Natural killer cell (primary cell): Measurements from ENCODE around the gene WDR90. TPM values are rescaled to one million over a fixed set of nuclear protein-coding genes. Genes with fewer than 3 reads are reported as not detected.

Source experiments
- ATAC-seq, 3 donors: fragments of 150-1000 bp in 2 of 3; fragments of 200-7000 bp in 1 of 3; cut with Tn5 transposase; 1 replicate in 1 of 3; 2 replicates in 2 of 3; pipeline ENCODE4 v1.10.0; 2021; ENCODE audit warnings: mild to moderate bottlenecking in 2 of 3, moderate library complexity in 2 of 3
- DNase-seq, 2 donors: peaks; one replicate each; pipeline versions ENCODE4 v3.0.0 to v3.0.0-alpha.2; 2013 to 2021; ENCODE audit warnings: mixed read lengths in 1 of 2
- H3K27ac ChIP-seq: one replicate; pipeline ENCODE4 v1.5.1; 2013; ENCODE audit warnings: mild to moderate bottlenecking, low read length
- H3K27me3 ChIP-seq: one replicate; pipeline ENCODE4 v1.6.1; 2013; ENCODE audit warnings: low read length; ENCODE audit not compliant: control insufficient read depth, insufficient read depth
- H3K36me3 ChIP-seq: one replicate; pipeline ENCODE4 v1.6.1; 2013; ENCODE audit warnings: low read length; ENCODE audit not compliant: control insufficient read depth, insufficient read depth
- H3K4me1 ChIP-seq: one replicate; pipeline ENCODE4 v1.6.1; 2013; ENCODE audit warnings: low read length; ENCODE audit not compliant: control insufficient read depth, insufficient read depth
- H3K4me3 ChIP-seq: one replicate; pipeline ENCODE4 v1.5.1; 2013; ENCODE audit warnings: low read length
- H3K9me3 ChIP-seq: one replicate; pipeline ENCODE4 v1.6.1; 2013; ENCODE audit warnings: low read length; ENCODE audit not compliant: control insufficient read depth, insufficient read depth
- H3K27ac Mint-ChIP-seq, 2 donors: one replicate each; pipeline ENCODE4 v1.8.0; 2022; ENCODE audit warnings: mild to moderate bottlenecking in 2 of 2, mixed read lengths in 2 of 2, moderate library complexity in 1 of 2
- H3K27me3 Mint-ChIP-seq, 2 donors: one replicate each; pipeline ENCODE4 v1.8.0; 2022; ENCODE audit warnings: low read depth in 2 of 2, mixed read lengths in 2 of 2
- H3K36me3 Mint-ChIP-seq: one replicate; pipeline ENCODE4 v1.8.0; 2022; ENCODE audit warnings: mixed read lengths
- H3K4me1 Mint-ChIP-seq, 2 donors: one replicate each; pipeline ENCODE4 v1.8.0; 2022; ENCODE audit warnings: mixed read lengths in 2 of 2
- H3K4me3 Mint-ChIP-seq: one replicate; pipeline ENCODE4 v1.8.0; 2022; ENCODE audit warnings: mild to moderate bottlenecking, moderate library complexity, mixed read lengths
- H3K9me3 Mint-ChIP-seq, 2 donors: one replicate each; pipeline ENCODE4 v1.8.0; 2022; ENCODE audit warnings: mixed read lengths in 2 of 2
- WGBS: methylation state at CpG from one replicate; pipeline ENCODE4 v1.1.7; 2013; ENCODE audit warnings: missing lambda C conversion rate; ENCODE audit not compliant: insufficient coverage; 5-methylcytosine and 5-hydroxymethylcytosine counted together
- intact Hi-C: fragments of 100-400 bp; cut with micrococcal nuclease; formaldehyde crosslinking; loops from one replicate; pipeline ENCODE4 v1.14.2; 2022
- total RNA-seq, 4 donors: library from RNA; stranded (reverse); fragments of 120-200 nt in 1 of 4; gene quantifications; one replicate each; pipeline versions ENCODE4 v1.2.3 to v1.2.4, GENCODE V29; 2013 to 2022
- TF ChIP-seq, protein P1 (sequence below): fragments of 200-600 bp; IDR thresholded peaks from one replicate; pipeline ENCODE4 v1.8.0; 2022; ENCODE audit warnings: antibody characterized with exemption

WDR90 gene
- total RNA-seq, 3 donors from 2014 or later (not counting 1 experiment from before 2014, with no cell fraction given) = 16.7 to 22.8 (median 20.2) TPM

GRCh38 chr16:634051-634670, 15.0 kb upstream of the WDR90 start:
- H3K4me1 Mint-ChIP-seq = peaks cover 7 to 12% of the 10 kb centered on the region in 2 donors
- H3K4me3 Mint-ChIP-seq = no peak overlapping the region
- H3K4me1 ChIP-seq = peaks cover 25% of the 10 kb centered on the region
- no peaks in the 10 kb centered on the region for H3K9me3 Mint-ChIP-seq
- H3K27ac Mint-ChIP-seq = no peak overlapping the region
- H3K36me3 ChIP-seq = no peaks in the 10 kb centered on the region
- intact Hi-C loops = no loop called here
- H3K9me3 ChIP-seq = no peaks in the 10 kb centered on the region
- no peak overlapping the region for H3K4me3 ChIP-seq
- TF ChIP-seq, protein P1, sequence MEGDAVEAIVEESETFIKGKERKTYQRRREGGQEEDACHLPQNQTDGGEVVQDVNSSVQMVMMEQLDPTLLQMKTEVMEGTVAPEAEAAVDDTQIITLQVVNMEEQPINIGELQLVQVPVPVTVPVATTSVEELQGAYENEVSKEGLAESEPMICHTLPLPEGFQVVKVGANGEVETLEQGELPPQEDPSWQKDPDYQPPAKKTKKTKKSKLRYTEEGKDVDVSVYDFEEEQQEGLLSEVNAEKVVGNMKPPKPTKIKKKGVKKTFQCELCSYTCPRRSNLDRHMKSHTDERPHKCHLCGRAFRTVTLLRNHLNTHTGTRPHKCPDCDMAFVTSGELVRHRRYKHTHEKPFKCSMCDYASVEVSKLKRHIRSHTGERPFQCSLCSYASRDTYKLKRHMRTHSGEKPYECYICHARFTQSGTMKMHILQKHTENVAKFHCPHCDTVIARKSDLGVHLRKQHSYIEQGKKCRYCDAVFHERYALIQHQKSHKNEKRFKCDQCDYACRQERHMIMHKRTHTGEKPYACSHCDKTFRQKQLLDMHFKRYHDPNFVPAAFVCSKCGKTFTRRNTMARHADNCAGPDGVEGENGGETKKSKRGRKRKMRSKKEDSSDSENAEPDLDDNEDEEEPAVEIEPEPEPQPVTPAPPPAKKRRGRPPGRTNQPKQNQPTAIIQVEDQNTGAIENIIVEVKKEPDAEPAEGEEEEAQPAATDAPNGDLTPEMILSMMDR = no peak
- 96% methylated on average over 22 of the region's 22 CpGs for WGBS
- H3K27ac ChIP-seq = no peak overlapping the region
- no peak for DNase-seq
- ATAC-seq = no peak
- H3K36me3 Mint-ChIP-seq = no peaks in the 10 kb centered on the region
- peaks cover 0 to 3% of the 10 kb centered on the region in 2 donors for H3K27me3 Mint-ChIP-seq
- no peaks in the 10 kb centered on the region for H3K27me3 ChIP-seq

DNA sequence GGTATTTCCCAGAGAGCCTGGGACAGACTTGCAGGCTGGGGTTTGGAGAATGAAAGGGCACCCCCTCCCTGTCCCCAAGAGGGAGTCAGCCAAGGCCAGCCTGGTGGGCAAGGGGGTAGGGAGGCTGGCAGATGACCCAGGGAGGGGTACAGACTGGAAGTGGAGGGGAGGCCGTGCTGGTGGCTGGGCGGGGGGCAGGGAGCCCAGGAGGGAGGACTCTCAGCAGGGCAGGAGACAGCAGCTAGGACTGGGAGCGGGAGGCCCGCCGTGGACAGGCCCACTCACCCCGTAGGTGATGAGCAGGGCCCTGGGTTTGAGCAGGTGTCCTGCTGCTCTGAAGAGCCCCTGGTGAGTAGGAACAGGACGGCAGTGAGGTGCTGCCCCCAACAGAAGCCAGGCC, 14.2 kb upstream of the WDR90 start:
- Histone ChIP-seq H3K36me3 (no peaks in the 10 kb centered on the region), H3K9me3 (no peaks in the 10 kb centered on the region), H3K27me3 (no peaks in the 10 kb centered on the region), H3K27ac (no peak overlapping the region), H3K4me1 (peaks cover 25% of the 10 kb centered on the region), H3K4me3 (no peak overlapping the region)
- Mint-ChIP-seq H3K4me1 (peaks cover 7 to 12% of the 10 kb centered on the region in 2 donors), H3K27me3 (peaks cover 0 to 3% of the 10 kb centered on the region in 2 donors), H3K9me3 (no peaks in the 10 kb centered on the region), H3K4me3 (peak overlapping the region; percentile 42), H3K36me3 (no peaks in the 10 kb centered on the region), H3K27ac (peak overlapping the region in 1 of 2 donors; percentile 27)
- TF ChIP-seq, protein P1 = no peak
- ATAC-seq (no peak), DNase-seq (no peak)
- intact Hi-C loops = no loop called here
- 85% methylated on average over 7 of the region's 7 CpGs for WGBS

GRCh38 chr16:635573-636205, 13.5 kb upstream of the WDR90 start:
- WGBS = 3% methylated on average over 55 of the region's 55 CpGs

More at GRCh38 chr16:635573-636205, 13.5 kb upstream of the WDR90 start:
- no peaks in the 10 kb centered on the region for H3K36me3 Mint-ChIP-seq
- TF ChIP-seq, protein P1 = no peak
- intact Hi-C loops = loop anchor here (1.0 kb wide), 1 partner anchor 46 kb away; no protein-coding TSS in a partner anchor
- Histone ChIP-seq H3K4me1 (peaks cover 27% of the 10 kb centered on the region), H3K27me3 (no peaks in the 10 kb centered on the region), H3K4me3 (peak overlapping the region; percentile 87), H3K36me3 (no peaks in the 10 kb centered on the region), H3K9me3 (no peaks in the 10 kb centered on the region), H3K27ac (peak overlapping the region; percentile 14)
- DNase-seq (no peak), ATAC-seq (peak in 1 of 3 donors; percentile 0)
- H3K9me3 Mint-ChIP-seq = no peaks in the 10 kb centered on the region
- H3K4me1 Mint-ChIP-seq = peaks cover 7 to 17% of the 10 kb centered on the region in 2 donors
- peak overlapping the region; percentile 98 for H3K4me3 Mint-ChIP-seq
- peak overlapping the region; percentile 98 to 100 for H3K27ac Mint-ChIP-seq
- peaks cover 0 to 3% of the 10 kb centered on the region in 2 donors for H3K27me3 Mint-ChIP-seq
